Stomach (tissue), 4 donors: ENCODE measurements around the gene SLC37A1.

ENCODE experiments used
- CTCF ChIP-seq, 7 experiments: fragments of 450-650 bp in 4 of 7; fragments of 200-600 bp in 3 of 7; sonication (generic) in 3 of 7; IDR thresholded peaks; one replicate each; pipeline ENCODE4 v1.5.1; 2016 to 2019; ENCODE audit warnings: antibody characterized with exemption in 7 of 7, control low read depth in 2 of 7, mild to moderate bottlenecking in 1 of 7
- EP300 ChIP-seq: sonication (generic); formaldehyde crosslinking; IDR thresholded peaks from one replicate; pipeline ENCODE4 v1.6.1; 2017; ENCODE audit warnings: antibody characterized with exemption
- POLR2A ChIP-seq, 4 donors: fragments of 450-650 bp; IDR thresholded peaks; one replicate each; pipeline ENCODE4 v1.6.1; 2016; ENCODE audit warnings: antibody characterized with exemption in 4 of 4, control low read depth in 2 of 4, mild to moderate bottlenecking in 1 of 4, moderate library complexity in 1 of 4

GRCh38 chr21:42624095-42624790 lies 110.6 kb downstream of the SLC37A1 start:
- TF ChIP-seq CTCF (IDR thresholded peaks at IDR 0.05): no peak
- no peak for TF ChIP-seq POLR2A (IDR thresholded peaks at IDR 0.05)
- TF ChIP-seq EP300: no peak
